ENCODE data around the gene SNTG2.

DNA sequence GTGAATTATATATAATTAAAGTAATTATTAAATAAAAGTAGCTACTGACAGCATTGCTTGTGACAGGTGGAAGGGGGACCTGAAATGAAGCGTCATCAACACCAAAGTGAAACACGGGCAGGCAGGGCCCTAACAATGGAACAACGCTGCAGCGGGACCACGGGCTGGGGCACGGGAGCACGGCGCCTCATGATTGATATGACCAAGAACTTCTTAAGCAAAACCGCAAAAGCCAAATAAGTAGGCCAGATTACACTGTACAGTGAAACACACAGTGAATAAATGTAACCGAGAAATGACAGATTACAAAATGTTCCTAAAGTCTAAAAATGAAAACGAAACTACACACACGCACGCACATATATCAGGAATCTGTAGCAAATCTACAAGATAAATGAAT is 81.4 kb downstream of the SNTG2 start:
- TF ChIP-seq POLR2AphosphoS5 (IDR thresholded peaks at IDR 0.05; ENCODE audit: low read depth, low read length) (no peak), POLR2A (IDR thresholded peaks at IDR 0.05; ENCODE audit: low read depth, low read length) (no peak)
